K562 (cell line): ENCODE results near the gene JUND. TPM values are rescaled to one million over a fixed set of nuclear protein-coding genes. Genes with fewer than 3 reads are reported as not detected.
A peak's percentile ranks its signal among the peaks of the same experiment; 100 is the strongest.

Source experiments
- ATF7 ChIP-seq: fragments of 450-650 bp; IDR thresholded peaks from 2 replicates; pipeline ENCODE4 v1.7.1; 2014; ENCODE audit warnings: mild to moderate bottlenecking, moderate library complexity
- CBFB ChIP-seq: sonication (generic); formaldehyde crosslinking; IDR thresholded peaks from 2 replicates; pipeline ENCODE4 v1.4.0; 2020; ENCODE audit warnings: mild to moderate bottlenecking, missing genetic modification reagents
- E2F1 ChIP-seq: sonication (generic); formaldehyde crosslinking; IDR thresholded peaks from 2 replicates; pipeline ENCODE4 v1.8.1; 2023; ENCODE audit warnings: mild to moderate bottlenecking, missing genetic modification reagents, moderate library complexity
- HNRNPL ChIP-seq: fragments of 200-400 bp; formaldehyde crosslinking; IDR thresholded peaks from 2 replicates; pipeline ENCODE4 v1.6.1; 2017; ENCODE audit warnings: low read depth, mild to moderate bottlenecking, low read length
- RB1 ChIP-seq: fragments of 450-650 bp; IDR thresholded peaks from 2 replicates; pipeline ENCODE4 v1.6.1; 2017; ENCODE audit warnings: low read depth, mild to moderate bottlenecking
- RBM39 ChIP-seq: fragments of 200-400 bp; formaldehyde crosslinking; optimal IDR thresholded peaks from 2 replicates; pipeline ENCODE3; 2018; ENCODE audit warnings: low read depth, low read length
- RREB1 ChIP-seq: fragments of 250-450 bp; sonication (Bioruptor Pico); IDR thresholded peaks from 2 replicates; pipeline ENCODE4 v1.4.0; 2020
- SP1 ChIP-seq: sonication (generic); formaldehyde crosslinking; IDR thresholded peaks from 2 replicates; pipeline ENCODE4 v1.8.1; 2022; ENCODE audit warnings: mild to moderate bottlenecking, missing genetic modification reagents
- ZC3H4 ChIP-seq: sonication (generic); formaldehyde crosslinking; IDR thresholded peaks from 2 replicates; pipeline ENCODE4 v1.9.0; 2021; ENCODE audit warnings: missing genetic modification reagents, borderline replicate concordance
- ZKSCAN1 ChIP-seq: fragments of 150-350 bp; IDR thresholded peaks from 2 replicates; pipeline ENCODE4 v1.6.1; 2016; ENCODE audit warnings: low read depth, low read length
- ZNF253 ChIP-seq: fragments of 250-450 bp; sonication (Bioruptor Pico); conservative IDR thresholded peaks from 2 replicates; pipeline ENCODE4 v1.6.1; 2021; ENCODE audit warnings: mild to moderate bottlenecking
- ZNF609 ChIP-seq: sonication (generic); formaldehyde crosslinking; IDR thresholded peaks from 2 replicates; pipeline ENCODE4 v1.8.1; 2023; ENCODE audit warnings: missing genetic modification reagents, mild to moderate bottlenecking, borderline replicate concordance
- polyA plus RNA-seq, 8 experiments: library from polyadenylated mRNA; depleted of rRNA in 4 of 8; stranded (reverse) in 5 of 8; unstranded in 3 of 8; fragments of >200 nt; fragmentation: Nextera tagmentation in 2 of 8; fragmentation: Illumina TruSeq in 1 of 8; extraction: Ambion mirVana in 2 of 8; extraction: Trizol in 1 of 8; gene quantifications; 2 replicates each; pipeline versions ENCODE4 v1.2.1 to v1.2.3, GENCODE V29; 2011 to 2014; ENCODE audit warnings: inconsistent platforms in 1 of 8, missing spikeins in 1 of 8
- total RNA-seq, 7 experiments: library from RNA; depleted of rRNA in 6 of 7; stranded (reverse); fragments of >200 nt in 6 of 7; fragmentation: Illumina TruSeq in 2 of 7; extraction: Trizol in 2 of 7; gene quantifications; 2 replicates each; pipeline versions ENCODE4 v1.2.1 to v1.2.3, GENCODE V29; 2011 to 2021; ENCODE audit warnings: low replicate concordance in 1 of 7
- TF ChIP-seq, protein P1 (sequence below), 3 experiments: fragments of 200-800 bp in 1 of 3; sonication (Bioruptor generic) in 1 of 3; sonication (generic) in 1 of 3; formaldehyde crosslinking in 1 of 3; IDR thresholded peaks; 2 replicates each; pipeline versions ENCODE4 v1.6.1 to v1.8.0; 2016 to 2022; ENCODE audit warnings: mild to moderate bottlenecking in 2 of 3, missing compliant biosample characterization in 2 of 3, missing genetic modification characterization in 2 of 3, missing genetic modification reagents in 1 of 3

The JUND gene
- total and polyA plus RNA-seq, 9 of the 15 experiments (the other 6 are each of a cell fraction or from before 2014, with no cell fraction given), result 6.4 to 286 (median 42.3) TPM

- TF ChIP-seq E2F1 (CRISPR knock-in tag) (no peak; the same call in 1 of the 2 replicates), ZKSCAN1 (no peak), RREB1 (CRISPR knock-in tag) (0 out of 2 replicates have a peak, but pooled peaks have one; percentile 41), CBFB (CRISPR knock-in tag) (peak; percentile 84), HNRNPL (peak; percentile 96), ZNF609 (0 out of 2 replicates have a peak, but pooled peaks have one; percentile 5), RBM39 (no peak), RB1 (peak; percentile 28), ZC3H4 (CRISPR knock-in tag) (peak; percentile 98; the same call in 1 of the 2 replicates), ZNF253 (no peak), ATF7 (0 out of 2 replicates have a peak, but pooled peaks have one; percentile 8), SP1 (CRISPR knock-in tag) (peak; percentile 84)
- TF ChIP-seq, protein P1, sequence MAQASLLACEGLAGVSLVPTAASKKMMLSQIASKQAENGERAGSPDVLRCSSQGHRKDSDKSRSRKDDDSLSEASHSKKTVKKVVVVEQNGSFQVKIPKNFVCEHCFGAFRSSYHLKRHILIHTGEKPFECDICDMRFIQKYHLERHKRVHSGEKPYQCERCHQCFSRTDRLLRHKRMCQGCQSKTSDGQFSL (CRISPR knock-in tag; IDR thresholded peaks at IDR 0.05), result peak; percentile 88
- TF ChIP-seq, protein P1 (tag; IDR thresholded peaks at IDR 0.05), result peak in 1 of 2 experiments; percentile 87; a peak in 2 of 4 replicates
Measured at GRCh38 chr19:18280247-18281081, 958 bp downstream of the JUND start (continued).
